ENCODE results near the gene HIRIP3.

The HIRIP3 gene, protein sequence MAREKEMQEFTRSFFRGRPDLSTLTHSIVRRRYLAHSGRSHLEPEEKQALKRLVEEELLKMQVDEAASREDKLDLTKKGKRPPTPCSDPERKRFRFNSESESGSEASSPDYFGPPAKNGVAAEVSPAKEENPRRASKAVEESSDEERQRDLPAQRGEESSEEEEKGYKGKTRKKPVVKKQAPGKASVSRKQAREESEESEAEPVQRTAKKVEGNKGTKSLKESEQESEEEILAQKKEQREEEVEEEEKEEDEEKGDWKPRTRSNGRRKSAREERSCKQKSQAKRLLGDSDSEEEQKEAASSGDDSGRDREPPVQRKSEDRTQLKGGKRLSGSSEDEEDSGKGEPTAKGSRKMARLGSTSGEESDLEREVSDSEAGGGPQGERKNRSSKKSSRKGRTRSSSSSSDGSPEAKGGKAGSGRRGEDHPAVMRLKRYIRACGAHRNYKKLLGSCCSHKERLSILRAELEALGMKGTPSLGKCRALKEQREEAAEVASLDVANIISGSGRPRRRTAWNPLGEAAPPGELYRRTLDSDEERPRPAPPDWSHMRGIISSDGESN

GRCh38 chr16:29995324-29995910 is at the start of gene HIRIP3:
HIRIP3 (minus strand) TSS chr16:29995617; CDS start chr16:29995605, 12 bp downstream.
- TF ChIP-seq GATA3 (IDR thresholded peaks at IDR 0.05; ENCODE audit: low read depth, low read length) = no peak

- TF ChIP-seq GATA2 (IDR thresholded peaks at IDR 0.05; ENCODE audit: low read depth, low read length) = no peak
- TF ChIP-seq GATA3 (IDR thresholded peaks at IDR 0.05; ENCODE audit: low read depth, low read length) = no peak
Observed at GRCh38 chr16:30041841-30042240, 46.4 kb upstream of the HIRIP3 start.

DNA sequence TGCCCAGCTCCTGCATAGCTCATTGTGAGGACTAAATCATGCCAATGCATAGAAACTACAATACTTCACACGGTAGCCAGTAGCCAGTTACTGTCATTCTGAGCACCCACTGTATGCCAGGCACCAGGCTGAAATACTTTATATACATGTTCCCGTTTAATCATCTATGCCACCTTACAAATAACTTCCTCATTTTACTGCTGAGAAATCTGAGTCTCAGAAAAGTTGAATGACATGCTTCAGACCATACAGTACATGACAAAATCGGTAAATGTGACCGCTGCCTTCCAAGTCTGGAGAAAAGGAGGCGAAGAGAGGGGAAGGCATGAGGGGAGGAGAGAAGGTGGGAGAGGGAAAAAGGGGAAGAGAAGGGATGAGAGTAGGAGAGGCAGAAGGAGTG is 44.8 kb upstream of the HIRIP3 start:
- no peak for TF ChIP-seq GATA2 (IDR thresholded peaks at IDR 0.05; ENCODE audit: low read depth, low read length)
- no peak for TF ChIP-seq GATA3 (IDR thresholded peaks at IDR 0.05; ENCODE audit: low read depth, low read length)

- TF ChIP-seq GATA2 (IDR thresholded peaks at IDR 0.05; ENCODE audit: low read depth, low read length) (no peak), GATA3 (IDR thresholded peaks at IDR 0.05; ENCODE audit: low read depth, low read length) (no peak)
Observed at GRCh38 chr16:30033270-30033669, 37.9 kb upstream of the HIRIP3 start.

GRCh38 chr16:30032083-30032819 is 36.8 kb upstream of the HIRIP3 start:
- TF ChIP-seq GATA3 (IDR thresholded peaks at IDR 0.05; ENCODE audit: low read depth, low read length) = no peak
- no peak for TF ChIP-seq GATA2 (IDR thresholded peaks at IDR 0.05; ENCODE audit: low read depth, low read length)

DNA sequence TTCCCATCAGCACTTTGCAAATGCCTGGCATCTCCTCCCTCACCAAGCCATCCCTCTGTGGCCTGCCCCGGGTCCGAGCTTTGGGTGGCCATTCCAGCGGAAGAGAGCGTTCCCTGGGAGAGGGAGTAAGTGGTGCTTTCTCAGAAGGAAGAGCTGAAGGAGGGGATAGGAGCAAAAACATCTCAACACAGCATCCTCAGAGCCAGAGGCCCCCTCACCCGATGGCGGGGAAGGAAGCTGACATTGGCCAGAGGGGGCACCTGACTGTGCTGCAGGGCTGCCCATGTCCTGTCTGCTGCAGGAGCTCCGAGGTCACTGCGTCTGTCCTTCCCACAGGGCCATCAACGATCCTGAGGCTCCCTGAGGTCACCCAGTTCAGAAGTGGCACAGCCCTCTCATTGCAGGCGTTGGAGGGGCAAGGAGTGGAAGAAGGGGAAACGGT is 36.1 kb upstream of the HIRIP3 start:
- TF ChIP-seq GATA2 (IDR thresholded peaks at IDR 0.05; ENCODE audit: low read depth, low read length) = no peak
- no peak for TF ChIP-seq GATA3 (IDR thresholded peaks at IDR 0.05; ENCODE audit: low read depth, low read length)

- TF ChIP-seq GATA2 (IDR thresholded peaks at IDR 0.05; ENCODE audit: low read depth, low read length) = no peak
- TF ChIP-seq GATA3 (IDR thresholded peaks at IDR 0.05; ENCODE audit: low read depth, low read length) = no peak
Observed at GRCh38 chr16:30030841-30031413, 35.5 kb upstream of the HIRIP3 start, which contains the start of gene TLCD3B. TLCD3B (minus strand) TSS chr16:30031271; CDS start chr16:30030527, 744 bp downstream.

DNA sequence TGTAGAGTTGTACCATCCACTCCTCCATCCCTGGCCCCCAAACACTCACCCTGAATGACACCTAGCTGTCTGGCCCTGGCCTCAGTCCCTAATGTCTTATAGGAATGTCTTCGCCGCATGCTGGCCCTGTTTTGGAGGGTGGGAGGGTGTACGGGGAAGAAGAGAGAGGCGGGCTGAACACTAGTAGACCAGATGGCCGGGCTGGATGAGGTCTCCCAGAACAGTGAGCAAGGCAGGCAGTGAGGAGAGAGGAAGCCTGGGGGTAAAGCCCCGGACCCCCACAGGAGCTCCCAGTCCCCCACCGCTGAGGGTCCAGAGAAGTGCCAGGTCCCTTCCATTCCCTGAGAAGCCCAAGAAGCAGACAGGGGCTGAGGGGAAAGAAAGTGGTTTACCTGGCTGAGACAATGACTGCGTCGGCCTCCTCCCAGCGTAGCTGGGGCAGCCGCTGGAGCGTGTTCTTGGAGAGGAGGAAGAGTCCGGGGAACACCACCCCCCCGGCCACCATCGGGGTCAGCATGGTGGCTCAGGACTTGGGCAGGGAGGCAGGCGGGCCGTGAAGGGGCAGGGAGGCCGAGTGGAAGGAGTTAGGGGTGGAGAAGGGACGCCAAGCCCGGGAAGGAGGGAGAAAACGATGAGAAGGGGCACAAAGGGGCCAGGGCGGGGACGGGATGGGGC is 34.7 kb upstream of the HIRIP3 start:
- no peak for TF ChIP-seq GATA3 (IDR thresholded peaks at IDR 0.05; ENCODE audit: low read depth, low read length)
- TF ChIP-seq GATA2 (IDR thresholded peaks at IDR 0.05; ENCODE audit: low read depth, low read length) = no peak

DNA sequence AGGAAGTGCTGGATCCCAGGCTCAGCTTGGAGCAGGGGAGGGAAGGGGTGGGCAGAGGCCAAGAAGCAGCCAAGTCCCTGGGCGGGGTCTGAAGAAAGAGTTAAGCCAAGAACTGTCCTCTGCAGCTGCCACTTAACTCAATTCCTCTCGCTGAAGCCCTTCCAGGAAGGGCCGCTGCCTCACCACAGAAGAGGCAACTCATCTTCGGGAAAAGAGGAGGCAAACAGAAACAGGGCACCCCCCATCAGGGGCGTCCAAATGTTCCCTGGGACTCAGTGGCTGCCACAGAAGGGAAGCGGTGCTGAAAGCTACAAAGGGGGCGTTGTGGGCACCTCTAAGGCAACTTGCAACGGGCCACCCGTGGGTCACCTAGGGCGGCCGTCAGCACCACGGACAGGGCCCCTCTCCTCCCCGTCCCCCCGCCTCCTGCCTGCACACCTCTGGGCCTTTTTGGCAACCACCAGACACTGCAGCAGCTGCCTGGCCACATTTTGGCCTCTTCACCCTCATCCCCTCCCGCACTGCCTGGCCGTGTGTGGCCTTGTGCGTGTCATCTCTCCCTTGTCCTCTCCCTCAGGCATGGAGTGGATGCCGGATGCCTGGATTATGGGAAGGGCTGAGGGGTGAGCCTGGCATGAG is 33.1 kb upstream of the HIRIP3 start:
- TF ChIP-seq GATA3 (IDR thresholded peaks at IDR 0.05; ENCODE audit: low read depth, low read length) (no peak), GATA2 (IDR thresholded peaks at IDR 0.05; ENCODE audit: low read depth, low read length) (no peak)

- TF ChIP-seq GATA3 (IDR thresholded peaks at IDR 0.05; ENCODE audit: low read depth, low read length) (no peak), GATA2 (IDR thresholded peaks at IDR 0.05; ENCODE audit: low read depth, low read length) (no peak)
Observed at GRCh38 chr16:30027588-30028437, 32.4 kb upstream of the HIRIP3 start.

- TF ChIP-seq GATA2 (IDR thresholded peaks at IDR 0.05; ENCODE audit: low read depth, low read length) = no peak
- TF ChIP-seq GATA3 (IDR thresholded peaks at IDR 0.05; ENCODE audit: low read depth, low read length) = no peak
Observed at GRCh38 chr16:30026449-30026848, 31.0 kb upstream of the HIRIP3 start.

- TF ChIP-seq GATA3 (IDR thresholded peaks at IDR 0.05; ENCODE audit: low read depth, low read length) = no peak
- TF ChIP-seq GATA2 (IDR thresholded peaks at IDR 0.05; ENCODE audit: low read depth, low read length) = no peak
Observed at GRCh38 chr16:30025574-30025973, 30.2 kb upstream of the HIRIP3 start.

All from SH-SY5Y (cell line).